GM21529 (cell line): ENCODE data around the gene SCGB1D1.

Experiments
- ATAC-seq: cut with Tn5 transposase; IDR thresholded peaks from one replicate; pipeline ENCODE4 v1.9.1; 2021; ENCODE audit not compliant: unreplicated experiment

SCGB1D1 gene, protein sequence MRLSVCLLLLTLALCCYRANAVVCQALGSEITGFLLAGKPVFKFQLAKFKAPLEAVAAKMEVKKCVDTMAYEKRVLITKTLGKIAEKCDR

DNA sequence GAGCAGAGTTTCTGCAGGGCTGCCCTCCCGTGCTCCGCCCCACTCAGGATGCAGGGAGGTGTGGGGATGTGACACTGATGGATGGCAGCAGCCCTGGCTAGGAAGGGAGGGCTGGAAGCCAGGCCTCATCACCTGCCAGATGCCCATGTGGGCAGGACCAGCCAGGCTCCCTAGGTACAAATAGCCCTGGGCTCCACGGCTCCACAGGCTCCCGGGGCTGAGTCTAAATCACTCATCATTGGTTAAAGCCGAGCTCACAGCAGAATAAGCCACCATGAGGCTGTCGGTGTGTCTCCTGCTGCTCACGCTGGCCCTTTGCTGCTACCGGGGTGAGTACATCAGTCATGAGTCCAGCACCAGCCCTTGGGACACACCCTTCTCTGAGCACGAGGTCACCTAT lies at the start of gene SCGB1D1:
SCGB1D1 (plus strand) TSS at position 206 of the 400 bp plus-strand sequence; CDS start at position 275, 69 bp downstream.
- no peak for ATAC-seq

DNA sequence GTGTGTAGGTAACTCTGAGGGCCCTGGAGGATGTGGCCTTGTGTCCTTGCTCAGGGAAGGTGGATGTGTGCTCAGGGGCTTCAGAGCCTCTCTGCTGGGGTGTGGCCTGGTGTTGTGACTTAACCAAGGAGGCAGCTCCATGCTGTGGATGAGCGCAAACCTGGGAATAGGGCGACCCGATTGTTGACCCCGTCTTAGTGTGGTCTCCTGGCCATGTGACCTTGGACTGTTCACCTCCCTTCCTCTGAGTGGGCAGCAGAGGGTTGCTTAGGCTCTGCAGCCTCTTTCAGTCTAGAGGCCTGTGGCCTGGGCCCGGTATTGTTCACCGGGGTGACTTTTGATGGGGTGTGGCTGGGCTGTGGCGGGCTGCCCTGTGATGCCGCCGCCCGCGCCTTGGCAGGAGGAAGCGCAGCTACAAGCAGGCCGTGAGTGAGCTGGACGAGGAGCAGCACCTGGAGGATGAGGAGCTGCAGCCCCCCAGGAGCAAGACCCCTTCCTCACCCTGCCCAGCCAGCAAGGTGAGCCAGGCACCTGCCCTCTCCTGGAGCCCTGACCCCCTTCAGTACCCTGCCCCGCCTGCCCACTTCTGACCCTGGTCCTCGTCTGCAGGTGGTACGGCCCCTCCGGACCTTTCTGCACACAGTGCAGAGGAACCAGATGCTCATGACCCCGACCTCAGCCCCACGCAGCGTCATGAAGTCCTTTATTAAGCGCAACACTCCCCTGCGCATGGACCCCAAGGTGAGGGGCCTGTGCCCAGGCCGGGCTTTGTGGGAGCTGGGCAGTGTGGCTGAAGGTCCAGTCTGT lies 49.5 kb upstream of the SCGB1D1 start:
- no peak for ATAC-seq

DNA sequence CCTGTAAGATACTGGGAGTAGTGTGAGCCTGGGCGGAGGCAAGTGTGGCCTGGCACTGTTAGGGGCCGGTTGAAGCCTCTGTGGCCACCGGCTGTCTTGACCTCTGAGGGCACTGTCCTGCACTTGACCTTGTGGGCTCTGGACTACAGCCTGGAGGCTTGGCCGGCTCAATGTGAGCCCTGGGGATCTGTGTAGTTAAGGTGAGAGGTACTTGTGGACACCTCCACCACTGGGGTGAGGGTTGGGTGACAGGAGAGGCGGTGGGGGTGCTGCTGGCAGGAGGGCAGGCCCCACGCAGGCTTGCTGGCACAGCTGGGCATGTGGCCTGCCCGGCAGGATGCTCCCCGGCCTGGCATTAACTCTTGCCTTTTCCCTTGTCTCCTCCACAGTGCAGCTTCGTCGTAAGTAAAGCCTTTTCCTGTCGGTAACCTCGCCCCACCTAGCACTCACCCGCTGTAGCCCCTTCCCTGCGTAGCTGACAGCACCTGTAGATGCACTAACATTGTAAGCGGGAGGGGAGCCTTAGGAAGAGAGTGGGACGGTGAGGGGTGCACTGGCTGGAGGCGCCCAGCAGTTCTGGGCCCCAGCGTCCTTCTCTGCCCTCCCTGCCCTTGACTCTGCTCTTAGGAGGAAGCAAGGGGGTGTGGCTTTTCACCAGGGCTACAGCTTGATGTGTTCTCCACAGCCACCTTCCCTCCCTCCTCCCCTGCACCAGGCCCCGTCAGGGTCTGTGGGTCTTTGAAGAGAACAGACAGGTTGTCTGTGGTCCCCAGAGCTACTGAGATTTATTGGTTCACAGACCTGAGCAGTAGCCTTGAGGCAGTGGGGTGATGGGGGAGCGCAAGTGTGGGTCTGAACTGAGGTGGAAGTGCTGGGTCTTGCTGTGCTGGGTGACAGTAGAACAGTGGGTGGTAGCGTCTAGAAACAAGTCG lies 48.6 kb upstream of the SCGB1D1 start:
- ATAC-seq, result no peak

DNA sequence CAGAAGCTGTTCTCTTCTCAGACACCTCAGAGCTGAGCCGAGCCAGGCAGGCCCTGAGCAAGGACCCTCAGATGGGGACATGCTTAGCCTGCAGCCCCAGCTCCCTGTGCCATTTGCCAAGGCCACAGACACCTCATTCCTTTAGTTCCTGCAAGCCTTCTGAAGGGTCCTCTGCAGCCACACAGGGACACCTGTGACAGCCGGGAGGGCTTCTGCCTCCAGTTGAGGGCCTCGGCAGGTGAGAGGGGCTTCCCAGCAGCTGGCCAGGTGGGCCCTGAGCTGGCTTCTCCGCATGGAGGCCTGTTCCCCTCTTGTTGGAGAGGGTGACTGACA lies 48.0 kb upstream of the SCGB1D1 start:
- no peak for ATAC-seq

DNA sequence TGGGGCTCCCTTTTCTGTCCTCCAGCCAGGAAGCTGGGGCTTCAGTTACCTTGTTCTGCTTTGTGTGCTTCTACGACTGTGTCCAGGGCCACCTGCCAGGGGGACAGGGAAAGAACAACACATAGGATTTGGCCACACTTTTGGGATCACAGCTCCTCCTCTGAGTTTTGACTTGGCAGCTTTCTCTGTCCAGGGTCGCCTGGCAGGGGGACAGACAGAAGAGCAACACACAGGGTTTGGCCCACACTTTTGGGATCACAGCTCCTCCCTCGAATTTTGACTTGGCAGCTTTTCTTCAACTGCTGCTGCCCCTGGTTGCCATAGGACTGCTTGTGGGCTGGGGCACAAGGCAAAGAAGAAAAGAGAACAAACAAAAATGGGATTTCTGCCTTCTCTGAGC lies 47.1 kb upstream of the SCGB1D1 start:
- ATAC-seq, result no peak

DNA sequence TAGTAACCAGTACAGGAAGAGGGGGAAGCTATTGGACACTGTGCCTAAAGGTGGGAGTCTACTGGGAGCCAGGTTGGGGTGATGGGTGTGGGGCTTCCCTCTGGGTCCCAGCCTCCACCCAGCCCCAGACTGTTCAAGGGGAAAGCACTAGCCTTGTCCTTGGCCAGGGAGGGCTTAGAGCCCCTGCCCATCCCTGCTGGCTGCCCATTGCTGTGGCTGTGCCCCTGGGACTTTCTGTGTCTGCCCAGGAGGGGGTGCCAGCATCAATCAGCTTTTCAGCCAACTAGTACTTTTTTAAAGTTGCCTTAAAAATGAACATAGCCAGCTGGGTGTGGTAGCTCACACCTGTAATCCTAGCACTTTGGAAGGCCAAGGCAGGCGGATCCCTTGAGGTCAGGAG lies 46.3 kb upstream of the SCGB1D1 start:
- no peak for ATAC-seq

DNA sequence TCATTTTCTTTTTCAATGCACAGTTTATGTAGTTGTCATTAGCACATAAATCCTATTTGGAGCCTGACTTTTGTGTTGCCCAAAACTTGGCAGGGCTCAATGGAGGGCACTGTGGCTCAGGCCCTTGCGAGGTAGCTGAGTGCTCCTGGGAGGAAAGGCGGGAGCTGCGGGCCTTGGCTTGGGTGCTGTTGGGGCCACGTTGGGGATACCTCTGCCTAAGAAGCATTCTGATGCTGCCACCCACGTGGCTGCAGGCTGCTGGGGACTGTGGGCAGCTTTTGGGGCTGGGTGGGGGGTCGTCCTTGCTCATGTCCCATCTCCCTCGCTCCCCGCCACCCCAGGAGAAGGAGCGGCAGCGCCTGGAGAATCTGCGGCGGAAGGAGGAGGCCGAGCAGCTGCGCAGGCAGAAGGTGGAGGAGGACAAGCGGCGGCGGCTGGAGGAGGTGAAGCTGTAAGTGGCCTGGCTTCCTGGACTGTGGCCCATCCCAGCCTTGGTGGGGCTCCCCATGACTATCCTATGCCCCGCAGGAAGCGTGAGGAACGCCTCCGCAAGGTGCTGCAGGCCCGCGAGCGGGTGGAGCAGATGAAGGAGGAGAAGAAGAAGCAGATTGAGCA lies 45.3 kb upstream of the SCGB1D1 start:
- no peak for ATAC-seq

DNA sequence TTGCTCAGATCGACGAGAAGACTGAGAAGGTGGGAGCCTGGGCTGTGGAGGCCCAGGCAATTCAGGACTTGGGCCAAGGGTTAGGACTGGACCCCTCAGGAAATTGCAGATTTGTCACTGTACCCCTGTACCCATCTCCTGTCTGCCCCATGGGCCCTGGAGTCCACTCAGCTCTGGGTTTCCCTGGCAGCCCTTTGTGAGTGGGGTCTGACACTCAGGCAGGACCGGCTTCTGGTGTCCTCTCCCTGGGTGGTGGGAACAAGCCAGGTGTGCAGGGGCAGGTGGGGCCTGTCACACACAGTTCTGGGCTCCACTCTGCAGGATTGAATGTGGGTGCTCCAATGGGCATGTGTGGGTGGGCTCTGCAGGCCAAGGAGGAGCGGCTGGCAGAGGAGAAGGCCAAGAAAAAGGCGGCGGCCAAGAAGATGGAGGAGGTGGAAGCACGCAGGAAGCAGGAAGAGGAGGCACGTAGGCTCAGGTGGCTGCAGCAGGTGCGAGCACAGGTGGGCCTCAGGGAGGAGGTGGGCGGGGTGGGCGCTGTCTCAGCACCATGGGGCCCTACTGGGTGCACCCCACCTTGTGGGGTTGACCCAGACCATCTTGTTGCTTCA lies 44.6 kb upstream of the SCGB1D1 start:
- ATAC-seq, result no peak

DNA sequence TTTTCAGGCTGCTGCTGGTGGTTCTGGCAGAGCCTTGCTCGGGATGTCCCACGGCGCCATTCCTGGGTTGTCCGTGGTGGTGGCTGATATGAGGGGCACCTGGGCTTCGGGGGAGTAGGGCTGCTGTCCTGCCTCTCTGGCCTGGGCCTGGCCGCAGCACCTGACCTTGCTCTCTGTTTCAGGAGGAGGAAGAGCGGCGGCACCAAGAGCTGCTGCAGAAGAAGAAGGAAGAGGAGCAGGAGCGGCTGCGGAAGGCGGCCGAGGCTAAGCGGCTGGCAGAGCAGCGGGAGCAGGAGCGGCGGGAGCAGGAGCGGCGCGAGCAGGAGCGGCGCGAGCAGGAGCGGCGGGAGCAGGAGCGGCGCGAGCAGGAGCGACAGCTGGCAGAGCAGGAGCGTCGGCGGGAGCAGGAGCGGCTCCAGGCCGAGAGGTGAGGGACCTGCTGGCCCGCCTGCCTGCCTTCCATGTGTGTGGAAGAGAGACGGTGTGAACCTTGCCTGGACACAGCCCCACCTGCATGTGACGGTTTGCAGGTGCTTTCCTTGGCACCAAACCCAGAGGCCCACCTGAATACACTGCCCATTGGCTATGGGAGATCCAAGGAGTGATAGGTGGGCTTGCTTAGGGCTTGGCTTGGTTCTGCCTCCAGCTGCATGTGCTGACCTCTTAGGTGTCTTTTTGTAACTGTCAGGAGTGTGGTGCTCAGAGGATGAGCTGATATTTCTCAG lies 43.4 kb upstream of the SCGB1D1 start:
- no peak for ATAC-seq

DNA sequence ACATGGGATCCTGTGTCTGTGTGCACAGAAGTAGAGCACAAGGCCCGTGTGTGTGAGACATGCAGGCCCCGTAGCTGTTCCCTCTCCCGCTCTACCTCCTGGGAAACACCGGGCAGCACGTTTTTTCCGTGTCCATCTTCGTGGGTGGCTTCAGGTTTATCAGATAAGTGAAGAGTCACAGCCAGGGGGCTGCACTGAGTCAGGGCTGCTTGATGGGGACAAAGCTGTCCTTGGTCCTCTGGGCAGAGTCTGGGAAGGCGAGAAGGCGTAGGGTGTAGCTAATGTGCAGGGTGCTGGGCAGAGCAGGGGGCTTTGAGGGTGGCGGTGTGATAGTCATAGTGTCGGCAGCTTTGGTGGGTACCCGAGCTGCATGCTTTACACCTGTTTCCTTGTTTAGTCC lies 42.5 kb upstream of the SCGB1D1 start:
- ATAC-seq, result no peak

DNA sequence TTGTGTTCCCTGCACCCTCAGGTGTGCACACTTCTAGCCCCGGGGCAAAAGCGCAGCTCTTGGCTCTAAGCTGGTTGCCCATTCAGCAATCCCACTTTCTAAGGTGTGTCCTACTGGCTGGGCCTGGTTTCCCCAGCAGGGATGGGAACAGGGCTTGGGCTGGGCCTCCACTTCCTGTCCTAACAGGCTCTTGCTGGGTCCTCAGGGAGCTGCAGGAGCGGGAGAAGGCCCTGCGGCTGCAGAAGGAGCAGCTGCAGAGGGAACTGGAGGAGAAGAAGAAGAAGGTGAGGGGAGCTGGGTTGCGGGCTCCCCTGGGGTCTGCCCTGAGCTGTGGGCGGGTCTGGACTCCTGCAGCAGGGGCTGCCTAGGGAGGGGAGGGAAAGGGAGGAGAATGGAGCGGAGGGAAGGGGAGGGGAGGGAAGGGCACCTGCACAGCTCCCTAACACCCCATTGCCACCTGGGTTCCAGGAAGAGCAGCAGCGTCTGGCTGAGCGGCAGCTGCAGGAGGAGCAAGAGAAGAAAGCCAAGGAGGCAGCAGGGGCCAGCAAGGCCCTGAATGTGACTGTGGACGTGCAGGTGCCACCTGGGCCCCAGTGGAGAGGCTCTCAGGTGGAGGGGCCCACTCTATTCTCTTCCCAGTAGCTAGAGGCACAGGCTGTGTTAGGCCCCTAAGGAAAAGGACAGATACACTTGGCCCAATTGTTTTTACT lies 41.6 kb upstream of the SCGB1D1 start:
- no peak for ATAC-seq

DNA sequence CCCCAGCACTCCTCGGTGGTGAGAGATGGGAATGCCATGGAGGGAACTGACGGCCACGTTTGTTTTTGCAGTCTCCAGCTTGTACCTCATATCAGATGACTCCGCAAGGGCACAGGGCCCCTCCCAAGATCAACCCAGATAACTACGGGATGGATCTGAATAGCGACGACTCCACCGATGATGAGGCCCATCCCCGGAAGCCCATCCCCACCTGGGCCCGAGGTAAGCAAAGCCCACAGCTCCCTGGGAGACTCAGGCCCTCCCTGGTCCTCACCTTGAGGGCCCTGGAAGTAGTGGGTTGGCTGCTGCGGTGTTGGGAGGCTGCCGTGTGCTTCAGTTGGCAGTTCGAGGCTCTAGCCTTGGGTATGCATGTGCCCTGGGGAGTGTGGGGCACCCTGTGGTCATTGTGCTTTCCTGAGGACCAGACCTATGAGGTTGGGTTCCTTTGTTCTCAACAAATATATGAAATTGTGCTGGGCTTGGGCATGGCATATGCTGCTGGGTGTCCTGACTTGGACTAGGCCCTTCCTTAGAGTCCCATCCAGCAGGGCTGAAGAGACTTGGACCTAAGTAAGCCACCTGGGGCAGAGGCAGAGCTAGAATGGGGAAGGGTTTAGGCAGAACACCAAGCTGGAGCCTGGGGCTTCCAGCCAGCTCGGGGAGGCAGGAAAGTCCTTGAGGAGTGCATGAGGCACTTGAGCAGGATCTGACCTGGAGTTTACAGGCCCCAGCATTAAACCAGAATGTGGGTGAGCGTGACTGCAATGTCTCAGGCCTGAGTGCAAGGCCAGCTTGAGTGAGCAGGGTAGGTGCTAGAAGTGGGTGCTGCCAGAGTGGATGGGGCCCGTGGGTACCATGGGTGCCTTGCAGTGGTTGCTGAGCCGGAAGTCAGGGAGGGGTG lies 39.8 kb upstream of the SCGB1D1 start:
- no peak for ATAC-seq

DNA sequence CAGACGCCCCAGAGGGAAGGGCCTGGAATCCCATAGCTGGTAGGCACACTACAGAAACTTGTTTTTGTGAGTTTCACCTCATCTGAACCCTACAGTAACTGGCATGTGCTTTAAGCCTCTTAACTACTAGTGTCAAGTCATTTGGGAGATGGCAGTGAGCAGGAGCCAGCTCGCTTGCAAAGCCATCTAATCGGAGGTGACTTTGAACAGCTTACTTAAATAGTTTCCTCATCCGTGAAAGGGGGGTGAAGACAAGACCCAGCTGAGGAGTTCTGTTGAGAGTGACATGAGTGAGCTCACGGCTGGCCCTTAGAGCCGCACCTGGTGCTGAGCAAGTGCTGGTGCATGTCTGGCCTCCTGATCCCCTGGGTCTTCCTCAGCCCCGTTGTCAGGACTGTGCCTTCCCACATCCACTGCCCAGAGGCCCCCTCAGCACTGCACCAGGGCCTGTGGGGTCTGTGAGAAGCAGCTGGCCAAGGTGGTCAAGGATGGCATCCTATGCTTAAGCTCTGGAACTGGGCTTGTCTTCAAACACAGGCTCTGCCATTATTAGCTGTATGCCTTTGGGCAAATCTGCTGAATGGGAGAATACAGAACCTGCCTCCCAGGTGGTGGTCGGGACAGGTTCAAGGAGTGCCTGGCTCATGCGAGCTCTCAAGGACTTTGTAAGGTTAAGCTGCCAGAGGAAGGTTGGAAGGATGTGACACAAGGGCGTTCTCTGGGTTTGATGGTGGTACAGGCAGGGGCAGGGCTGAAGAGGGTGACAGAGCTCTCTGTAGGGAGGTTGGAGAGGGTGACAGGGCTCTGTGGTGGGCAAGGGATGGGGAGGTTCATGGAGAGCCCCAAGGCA lies 38.9 kb upstream of the SCGB1D1 start:
- no peak for ATAC-seq

DNA sequence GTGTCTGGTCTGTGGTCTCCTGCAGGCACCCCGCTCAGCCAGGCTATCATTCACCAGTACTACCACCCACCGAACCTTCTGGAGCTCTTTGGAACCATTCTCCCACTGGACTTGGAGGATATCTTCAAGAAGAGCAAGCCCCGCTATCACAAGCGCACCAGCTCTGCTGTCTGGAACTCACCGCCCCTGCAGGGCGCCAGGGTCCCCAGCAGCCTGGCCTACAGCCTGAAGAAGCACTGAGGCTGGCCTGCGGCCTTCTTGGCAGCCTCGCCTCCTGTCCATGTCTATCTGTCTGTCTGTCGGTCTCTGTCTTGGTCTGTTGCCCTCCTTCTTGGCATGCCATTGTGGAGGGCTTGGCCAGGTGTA lies 38.3 kb upstream of the SCGB1D1 start:
- no peak for ATAC-seq

DNA sequence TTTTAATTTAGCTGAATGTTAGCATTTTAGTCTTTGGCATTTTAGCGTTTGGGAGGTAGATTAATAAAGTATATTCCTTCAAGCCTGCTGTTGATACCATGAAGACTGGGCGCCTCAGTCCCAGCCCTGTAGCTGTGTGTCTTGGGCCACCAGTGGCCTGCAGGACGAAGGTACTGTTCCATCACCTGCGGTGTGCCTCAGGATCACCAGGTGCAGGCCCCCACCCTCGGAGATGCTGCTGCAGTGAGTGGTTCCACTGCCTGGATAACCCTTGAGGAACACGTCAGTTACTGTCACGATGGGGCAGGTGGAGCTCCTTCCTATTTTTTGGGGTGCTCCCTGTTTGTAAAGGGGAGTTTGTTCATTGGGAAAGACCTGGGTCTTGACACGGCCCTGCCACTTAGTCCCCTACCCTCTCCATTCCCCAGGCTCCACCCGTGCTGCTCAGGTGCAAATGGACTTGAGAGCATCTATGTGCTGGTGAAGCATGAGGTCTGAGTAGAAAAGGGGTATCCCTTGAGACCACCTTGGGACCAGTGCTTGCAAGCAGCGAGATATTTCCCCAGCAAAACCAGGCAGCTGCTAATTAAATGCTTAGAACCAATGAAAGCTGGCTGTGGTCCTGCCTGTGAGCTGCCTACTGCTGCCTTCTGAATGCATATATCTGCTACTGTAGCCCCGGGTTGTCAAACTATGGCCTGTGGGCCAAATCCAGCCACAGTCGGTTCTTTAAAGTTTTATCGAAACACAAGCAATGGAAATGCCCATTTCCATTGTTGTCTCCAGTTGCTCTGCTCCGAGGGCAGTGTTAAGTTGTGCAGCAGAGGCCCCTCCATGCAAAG lies 37.5 kb upstream of the SCGB1D1 start:
- ATAC-seq, result no peak

DNA sequence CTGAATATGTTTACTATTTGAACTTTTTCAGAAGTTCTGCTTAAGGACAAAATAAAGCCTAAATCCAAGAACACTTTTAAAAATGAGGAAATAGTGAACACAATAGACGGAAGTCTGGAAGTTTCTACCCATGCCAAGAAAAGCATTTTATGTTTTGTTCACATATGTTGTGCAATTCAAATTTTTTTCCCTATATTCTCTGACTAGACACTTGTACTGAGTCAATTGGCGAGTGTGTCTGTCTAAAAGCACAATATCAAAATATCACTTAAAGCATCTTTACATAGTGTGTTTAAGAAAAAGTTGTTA lies 37.0 kb upstream of the SCGB1D1 start:
- ATAC-seq, result no peak

DNA sequence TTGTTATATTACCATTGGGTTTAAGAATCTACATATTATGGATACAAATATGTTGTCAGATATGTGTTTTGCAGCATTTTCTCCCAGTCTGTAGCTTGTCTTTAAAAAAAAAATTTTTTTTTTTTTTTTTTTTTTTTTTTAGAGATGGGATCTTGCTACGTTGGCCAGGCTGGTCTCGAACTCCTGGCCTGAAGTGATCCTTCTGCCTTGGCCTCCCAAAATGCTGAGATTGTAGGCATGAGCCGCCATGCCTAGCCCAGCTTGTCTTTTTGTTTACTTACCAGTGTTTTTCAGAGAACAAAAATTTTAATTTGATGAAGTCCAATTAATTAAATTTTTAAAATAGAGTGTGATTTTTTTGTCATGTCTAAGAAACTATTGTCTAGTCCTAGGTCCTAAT lies 36.4 kb upstream of the SCGB1D1 start:
- no peak for ATAC-seq
